Activated T-cell treated with anti-CD3 and anti-CD28 coated beads for 1 hour (primary cell): ENCODE results near the gene C12orf75.
"Not testable (repeated sequence)": the region's sequence is repeated elsewhere in the genome, so short reads cannot be mapped to it uniquely, and the experiment has no call there.

Experiments
- DNase-seq: peaks from one replicate; pipeline ENCODE4 v3.0.0-alpha.2; 2020; ENCODE audit warnings: low read depth

The C12orf75 gene

DNA sequence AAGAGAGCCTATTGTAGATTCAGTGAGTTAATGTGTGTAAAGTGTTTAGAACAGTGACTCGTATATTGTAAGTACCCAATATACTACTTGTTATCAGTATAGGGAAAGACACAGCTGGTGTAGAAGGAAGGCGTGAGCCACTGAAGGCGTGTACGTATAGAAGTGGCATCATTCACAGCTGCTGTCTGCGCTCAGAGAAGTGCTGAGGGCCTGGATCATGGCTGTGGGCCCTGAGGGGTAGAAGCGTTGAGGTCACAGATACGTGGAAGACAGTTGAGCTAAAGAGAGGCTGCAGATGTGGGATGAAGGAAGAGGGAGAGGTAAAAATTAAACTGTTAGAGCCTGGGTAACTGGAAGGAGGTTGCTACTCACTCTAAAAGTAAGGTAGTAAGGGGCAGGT lies 5.9 kb downstream of the C12orf75 start:
- no peak for DNase-seq

DNA sequence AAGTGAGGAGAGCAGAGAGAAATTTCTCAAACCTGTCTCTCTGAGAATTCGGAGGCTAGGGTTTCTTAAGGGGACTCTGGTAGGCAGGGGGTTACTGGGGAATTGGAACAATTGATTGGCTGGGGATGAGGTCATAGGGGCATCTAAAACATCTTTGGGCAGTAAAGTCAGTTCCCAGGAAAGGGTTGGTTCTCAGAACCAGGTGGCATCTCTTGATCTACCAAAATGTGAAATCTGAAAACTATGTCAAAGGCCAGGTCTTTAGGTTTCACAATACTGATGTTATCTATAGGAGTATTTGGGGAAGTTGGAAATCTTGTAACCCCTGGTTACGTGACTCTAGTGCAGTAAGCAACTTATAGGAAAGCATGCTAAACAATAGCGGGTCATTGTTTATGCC lies 6.9 kb downstream of the C12orf75 start:
- DNase-seq: no peak

DNA sequence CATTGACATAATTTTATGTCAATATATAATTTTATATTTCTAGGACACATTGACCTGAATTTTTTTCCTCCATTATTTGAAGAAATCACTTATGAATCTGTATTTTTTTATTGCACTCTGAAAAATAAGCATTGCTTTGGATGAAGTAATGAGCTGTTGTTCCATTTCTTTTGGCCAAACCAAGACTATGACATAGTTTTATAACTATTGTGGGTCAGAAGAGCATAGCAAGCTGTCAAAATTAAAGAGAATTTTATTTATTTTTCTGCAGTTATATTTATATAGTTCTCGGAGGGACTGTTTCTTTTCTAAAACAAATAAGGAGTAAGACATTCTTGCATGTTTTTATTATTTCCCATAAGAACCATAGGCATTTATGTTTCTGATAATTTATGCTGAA lies 8.5 kb downstream of the C12orf75 start:
- DNase-seq: no peak

DNA sequence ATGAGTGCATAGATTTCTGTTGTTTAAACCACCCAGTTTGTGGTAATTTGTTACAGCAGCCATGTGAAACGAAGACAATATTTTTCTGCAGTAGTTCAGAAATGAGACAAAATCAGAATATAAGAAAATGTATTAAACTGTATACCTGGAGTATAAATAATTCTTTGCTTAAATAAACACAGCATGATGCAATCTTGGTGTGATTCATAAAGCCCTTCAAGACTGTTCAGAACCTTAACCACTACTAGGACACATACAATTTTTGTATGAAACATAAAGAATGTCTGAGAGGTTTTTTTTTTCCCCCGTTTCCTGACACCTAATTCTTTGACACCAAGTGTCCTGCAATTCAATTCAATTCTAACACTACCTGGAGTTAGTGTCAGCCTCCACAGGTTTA lies 10.5 kb downstream of the C12orf75 start:
- no peak for DNase-seq

DNA sequence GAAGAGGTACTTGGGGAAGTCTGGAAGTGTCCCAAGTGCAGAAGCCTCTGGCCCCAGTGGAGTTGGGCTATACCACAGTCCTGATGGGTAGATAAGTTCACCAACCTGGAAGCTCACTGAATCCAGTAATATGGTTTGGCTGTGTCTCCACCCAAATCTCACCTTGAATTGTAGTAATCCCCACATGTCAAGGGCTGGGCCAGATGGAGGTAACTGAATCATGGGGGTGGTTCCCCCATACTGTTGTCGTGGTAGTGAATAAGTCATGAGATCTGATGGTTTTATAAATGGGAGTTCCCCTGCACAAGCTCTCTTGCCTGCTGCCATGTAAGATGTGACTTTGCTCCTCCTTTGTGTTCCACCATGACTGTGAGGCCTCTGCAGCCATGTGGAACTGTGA lies 11.1 kb downstream of the C12orf75 start:
- DNase-seq: not testable (repeated sequence)

DNA sequence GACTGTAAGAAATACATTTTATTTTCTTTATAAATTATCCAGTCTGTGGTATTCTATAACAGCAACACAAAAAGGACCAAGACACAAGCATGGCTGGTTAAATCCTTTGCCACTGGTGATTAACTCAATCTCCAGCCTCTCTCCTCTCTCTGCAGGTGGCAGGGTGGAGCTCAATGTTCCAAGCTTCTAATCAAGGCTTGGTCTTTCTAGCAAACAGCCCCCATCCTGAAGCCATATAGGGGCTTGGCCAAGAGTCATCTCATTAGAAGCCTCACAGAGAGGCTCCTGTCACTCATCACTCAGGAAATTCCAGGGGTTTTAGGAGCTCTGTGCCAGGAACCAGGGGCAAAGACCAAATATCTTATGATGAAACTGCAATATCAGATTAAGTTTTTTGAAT lies 12.0 kb downstream of the C12orf75 start:
- no peak for DNase-seq

DNA sequence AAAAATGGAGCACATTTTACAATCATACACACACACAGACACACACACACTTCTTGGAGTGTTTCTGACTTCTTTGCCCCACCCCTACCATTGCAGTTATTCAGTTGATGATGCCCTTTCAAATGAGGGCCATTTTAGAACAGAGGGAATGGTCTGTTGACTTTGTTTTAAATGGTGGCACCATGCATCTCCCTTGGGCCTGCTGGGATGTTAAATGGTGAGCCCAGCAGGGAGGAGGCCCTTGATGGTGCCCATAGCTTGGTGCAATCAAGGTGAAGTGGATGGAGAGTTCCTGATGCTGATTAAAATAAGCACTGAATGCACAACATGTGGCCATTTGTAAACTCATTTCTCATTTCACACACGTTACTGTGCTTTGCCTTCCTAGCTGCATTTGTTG lies 13.3 kb downstream of the C12orf75 start:
- DNase-seq: no peak

DNA sequence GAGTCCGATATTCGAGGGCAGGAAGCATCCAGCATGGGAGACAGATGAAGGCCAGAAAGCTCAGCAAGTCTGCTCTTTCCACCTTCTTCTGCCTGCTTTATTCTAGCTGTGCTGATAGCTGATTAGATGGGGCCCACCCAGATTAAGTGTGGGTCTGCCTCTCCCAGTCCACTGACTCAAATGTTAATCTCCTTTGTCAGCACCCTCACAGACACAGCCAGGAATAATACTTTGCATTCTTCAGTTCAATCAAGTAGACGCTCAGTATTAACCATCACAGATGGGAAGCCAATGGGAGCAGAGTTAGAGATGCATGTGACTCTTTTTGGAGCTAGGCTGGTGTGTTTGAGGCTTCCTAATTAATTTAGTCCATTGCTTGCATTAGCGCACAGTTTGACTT lies 17.0 kb downstream of the C12orf75 start:
- DNase-seq: no peak

DNA sequence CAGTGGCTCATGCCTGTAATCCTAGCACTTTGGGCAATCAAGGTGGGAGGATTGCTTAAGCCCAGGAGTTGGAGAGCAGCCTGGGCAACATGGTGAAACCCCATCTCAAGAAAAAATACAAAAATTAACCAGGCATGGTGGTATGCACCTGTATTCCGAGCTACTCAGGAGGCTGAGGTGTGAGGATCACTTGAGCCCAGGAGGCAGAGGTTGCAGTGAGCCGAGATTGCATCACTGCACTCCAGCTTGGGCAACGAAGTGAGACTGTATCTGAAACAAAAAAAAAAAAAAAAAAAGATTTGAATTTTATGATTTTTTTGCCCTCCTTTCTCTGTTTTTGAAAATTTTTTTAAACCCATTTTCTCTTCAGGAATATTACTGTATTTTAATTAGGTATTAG lies 17.7 kb downstream of the C12orf75 start:
- no peak for DNase-seq

DNA sequence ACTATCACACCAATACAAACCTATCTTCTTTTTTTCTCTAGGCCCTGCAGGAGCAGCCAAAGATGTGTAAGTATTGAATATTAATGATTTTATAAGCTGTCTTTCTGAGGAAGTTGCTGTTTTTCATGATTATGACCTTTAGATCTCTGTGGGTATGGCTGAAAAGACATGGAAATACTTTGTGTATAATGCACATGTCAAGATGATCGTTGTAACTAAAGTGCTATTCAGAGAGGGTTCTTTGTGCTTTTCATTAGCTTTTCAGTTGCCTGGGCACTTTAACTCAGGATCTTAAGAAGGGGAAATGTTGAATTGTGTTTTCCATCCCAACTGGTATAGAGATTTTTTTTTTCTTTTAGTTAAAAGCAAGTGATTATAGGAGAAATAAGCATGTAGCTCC lies 18.1 kb downstream of the C12orf75 start:
- DNase-seq: no peak

DNA sequence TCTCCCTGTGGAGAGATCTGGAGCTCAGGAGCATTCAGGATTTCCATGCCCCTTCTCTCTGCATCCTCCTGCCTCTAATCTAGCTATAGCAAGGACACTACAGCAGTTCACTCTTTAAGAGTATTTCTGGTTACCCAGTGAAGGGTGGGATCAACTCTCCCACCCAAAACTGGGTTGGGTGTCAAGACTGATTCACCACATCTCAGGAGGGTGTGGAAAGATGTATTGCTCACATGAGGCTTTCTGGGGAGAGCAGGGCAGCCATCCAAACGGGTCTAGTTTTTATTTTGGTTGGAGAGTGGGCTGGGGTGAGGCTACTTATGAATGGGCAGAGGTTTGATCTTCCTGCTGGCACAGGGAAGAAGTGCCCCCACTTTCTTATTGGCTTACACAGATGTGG lies 18.6 kb downstream of the C12orf75 start:
- no peak for DNase-seq

DNA sequence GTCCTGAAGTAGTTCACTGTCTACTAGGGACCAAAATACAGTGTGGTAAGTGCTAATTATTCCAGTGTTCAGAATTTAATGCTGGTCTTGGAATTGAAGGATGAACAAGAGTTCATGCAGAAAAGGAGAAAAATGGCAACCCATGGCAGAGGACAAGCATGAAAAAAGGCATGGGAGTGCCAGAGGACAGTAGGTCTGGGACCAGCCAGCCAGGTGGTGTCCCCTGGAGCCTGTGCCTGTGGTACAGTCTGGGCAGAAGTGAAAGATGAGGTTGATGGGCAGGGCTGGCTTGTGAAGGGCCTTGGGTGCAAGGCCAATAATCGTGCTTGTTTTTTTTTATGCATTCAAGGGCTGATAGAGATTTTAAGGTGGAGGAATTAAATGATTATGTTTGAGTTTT lies 21.0 kb downstream of the C12orf75 start:
- DNase-seq: no peak

DNA sequence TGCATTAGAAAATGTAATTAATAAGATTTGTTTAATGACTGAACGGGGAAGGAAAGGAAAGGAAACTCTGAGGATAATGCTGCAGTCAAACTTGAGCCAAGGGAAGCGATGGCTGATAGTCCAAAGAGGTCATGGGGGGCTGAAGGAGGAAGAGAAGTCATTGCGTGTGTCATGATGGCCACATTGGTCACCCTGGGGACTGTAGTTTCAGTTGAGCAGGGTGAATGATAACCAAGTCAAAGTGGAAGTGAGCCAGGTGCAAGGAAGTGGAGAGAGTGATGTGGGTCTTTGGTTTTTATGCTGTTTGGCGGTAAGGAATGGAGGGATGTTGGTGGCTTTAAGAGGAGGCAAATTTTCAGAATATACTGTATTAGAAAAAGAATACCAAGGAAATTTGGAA lies 21.6 kb downstream of the C12orf75 start:
- DNase-seq: no peak

DNA sequence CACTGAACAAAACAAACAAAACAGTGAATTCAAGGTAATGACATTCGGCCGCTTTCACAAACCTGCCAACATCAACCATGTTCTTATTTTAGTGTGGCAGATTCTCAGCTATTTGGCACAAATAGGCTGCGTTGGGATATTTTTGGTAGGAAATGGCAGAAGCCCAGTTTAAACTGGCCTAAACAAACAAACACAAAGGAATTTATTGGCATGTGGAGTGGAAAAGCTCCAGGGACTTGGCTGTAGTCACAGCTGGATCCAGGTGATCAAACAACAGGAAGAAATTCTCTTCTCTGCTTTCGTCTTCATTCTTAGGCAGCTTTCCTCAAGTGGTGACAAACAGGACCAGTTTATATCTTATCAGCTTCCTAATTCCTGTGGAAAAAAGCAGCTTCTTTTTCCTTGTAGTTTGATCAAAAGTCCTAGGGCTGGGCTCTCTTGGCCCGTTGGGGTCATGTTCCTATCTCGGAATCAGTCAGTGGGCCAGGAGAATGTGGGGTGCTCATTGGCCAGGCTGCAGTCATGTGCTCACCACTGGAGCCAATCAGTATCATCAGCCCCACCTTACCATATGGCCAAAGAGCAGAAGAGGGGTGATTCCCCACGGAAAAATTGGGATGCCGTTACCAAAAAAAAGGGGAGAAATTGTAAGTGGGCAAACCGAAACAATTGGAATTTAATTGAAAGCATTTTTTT lies 22.6 kb downstream of the C12orf75 start:
- DNase-seq: no peak

DNA sequence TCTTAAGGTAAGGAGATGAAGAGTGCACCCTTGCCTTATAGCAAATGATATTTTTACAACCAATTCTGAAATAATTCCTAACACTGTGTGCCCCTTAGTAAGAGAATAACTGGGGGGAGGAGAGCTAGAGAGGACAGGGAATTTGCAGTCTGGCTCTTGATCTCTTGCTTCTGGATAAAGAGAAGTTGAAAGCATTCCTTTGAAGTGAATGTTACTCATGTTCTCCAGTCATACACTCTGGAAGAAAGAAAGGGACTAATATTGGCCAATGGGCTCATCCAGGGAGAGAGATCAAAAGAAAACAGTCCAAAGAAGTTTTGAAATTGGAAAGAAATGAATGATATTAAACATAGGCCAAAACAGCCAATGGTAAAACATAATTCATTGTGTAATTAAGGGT lies 25.3 kb downstream of the C12orf75 start:
- no peak for DNase-seq

DNA sequence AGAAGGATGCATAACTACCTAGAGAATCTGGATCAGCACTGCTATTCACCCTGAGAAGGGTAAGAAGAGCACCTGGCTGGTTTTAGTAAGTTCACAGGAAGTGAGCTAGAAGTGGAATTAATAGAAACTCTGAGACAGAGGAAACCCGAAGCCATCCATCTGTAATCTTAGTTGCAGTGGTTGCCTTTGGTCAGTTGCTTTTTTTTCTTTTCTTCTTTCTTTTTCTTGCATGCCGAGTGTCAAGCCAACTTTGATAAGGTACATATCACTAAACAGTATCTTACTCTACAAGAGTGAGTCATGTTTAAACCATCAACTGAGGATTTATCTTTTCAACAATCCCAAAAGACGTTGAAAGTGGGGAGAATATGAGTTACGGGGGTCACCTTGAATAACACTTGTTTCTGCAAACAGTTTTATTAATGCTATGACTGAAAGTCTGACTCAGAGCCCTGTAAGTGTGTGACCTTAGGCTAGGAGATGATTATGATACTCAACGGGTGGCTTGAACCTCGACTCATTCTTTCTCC lies 26.7 kb downstream of the C12orf75 start:
- no peak for DNase-seq

DNA sequence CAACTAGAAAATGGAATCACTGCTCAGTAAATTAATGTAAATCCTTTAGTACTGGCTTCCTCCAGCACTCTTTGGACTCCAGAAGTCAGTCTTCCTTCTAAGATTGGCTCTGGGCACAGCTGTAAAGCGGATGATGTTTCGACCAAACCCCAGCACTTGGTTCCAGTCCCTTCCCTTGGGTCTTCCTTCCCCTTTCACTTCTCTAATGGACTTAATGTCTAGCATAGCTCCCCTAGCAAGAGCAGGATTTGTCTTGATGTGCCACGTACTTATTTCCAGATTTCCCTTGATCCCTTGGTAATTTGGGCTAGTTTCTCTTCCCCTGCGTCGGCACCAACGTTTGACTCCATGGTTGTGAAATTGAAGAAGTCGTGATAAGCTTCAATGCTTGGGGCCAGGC lies 28.3 kb downstream of the C12orf75 start:
- DNase-seq: no peak

DNA sequence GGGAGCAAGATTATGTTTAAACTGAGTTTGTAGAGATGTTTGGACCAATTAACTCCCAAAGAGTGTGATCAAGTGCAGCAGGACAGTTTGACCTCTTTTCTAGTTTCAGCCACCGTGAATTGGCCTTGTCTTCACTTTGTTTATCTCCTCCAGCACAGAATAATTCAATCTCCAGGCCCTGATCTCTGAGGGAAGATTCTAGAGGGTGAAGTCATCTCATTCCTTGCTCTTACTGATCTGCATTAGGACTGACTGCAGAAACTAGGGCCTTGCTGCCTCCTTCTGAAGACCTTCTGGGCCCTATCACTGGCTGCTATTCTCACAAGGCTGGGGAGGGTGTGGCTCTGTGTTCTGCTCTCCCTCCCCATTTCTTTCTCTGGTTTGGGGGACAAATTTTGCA lies 29.4 kb downstream of the C12orf75 start:
- no peak for DNase-seq

DNA sequence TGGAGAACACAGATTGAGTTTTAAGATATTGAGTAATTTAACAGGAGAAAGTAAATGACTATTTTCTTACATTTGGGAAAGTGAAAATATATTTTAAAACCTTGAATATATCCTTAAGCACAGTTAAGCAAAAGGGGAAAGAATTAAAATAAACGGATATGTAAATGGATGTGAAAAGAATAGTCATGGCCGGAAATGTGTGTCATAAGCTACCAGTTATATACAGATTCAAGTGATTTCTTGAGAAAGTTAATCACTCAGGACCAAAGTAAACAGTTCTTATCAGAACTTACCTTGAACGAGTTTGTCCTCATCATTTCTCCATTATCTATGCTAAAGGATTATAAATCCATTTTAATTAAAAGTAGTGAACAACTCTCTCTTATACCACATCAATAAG lies 33.4 kb downstream of the C12orf75 start:
- no peak for DNase-seq

DNA sequence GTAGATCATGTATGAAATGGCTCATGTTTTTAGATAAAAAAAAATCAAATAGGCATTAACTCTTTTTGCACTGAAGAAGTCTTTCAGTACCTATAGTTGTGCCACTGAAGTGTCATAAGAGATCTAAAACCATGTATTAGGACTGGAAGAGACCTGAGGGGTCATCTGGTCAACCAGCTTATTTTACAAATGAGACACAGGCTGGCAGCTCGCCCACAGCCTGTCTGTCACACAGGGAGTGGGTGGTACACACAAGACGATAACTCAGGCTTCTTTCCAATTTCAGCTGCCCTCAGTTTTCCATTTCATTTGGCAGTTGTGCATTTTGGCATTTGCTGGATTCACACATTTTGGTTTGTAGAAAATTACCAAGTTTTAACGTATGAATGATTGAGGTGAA lies 34.7 kb downstream of the C12orf75 start:
- no peak for DNase-seq

DNA sequence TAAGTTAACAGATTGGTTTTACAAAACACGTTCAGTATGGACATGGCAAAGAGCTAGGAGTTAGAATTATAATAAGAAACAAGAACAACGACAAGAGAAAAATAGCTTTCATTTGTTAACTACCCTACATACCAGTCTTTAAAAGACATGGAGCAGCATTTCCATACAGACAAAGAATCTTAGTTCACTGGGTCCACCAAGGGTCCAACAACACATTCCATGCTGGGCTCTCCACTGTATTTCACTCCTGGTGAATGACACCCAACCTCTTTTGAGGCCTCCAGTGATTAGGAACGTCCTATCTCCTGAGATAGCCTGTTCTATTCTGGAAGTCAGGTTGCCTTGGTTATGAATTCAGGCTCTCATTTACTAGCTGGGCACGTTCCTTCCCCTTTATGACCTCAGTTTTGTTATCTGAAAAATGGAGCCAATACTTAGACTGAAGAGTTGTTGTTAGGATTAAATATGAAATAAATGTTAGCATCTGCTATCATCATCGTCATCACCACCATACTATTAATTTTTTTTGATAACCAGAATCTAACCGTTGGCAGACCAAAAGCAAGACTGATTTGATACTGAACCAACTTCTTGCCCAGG lies 37.7 kb downstream of the C12orf75 start:
- no peak for DNase-seq

DNA sequence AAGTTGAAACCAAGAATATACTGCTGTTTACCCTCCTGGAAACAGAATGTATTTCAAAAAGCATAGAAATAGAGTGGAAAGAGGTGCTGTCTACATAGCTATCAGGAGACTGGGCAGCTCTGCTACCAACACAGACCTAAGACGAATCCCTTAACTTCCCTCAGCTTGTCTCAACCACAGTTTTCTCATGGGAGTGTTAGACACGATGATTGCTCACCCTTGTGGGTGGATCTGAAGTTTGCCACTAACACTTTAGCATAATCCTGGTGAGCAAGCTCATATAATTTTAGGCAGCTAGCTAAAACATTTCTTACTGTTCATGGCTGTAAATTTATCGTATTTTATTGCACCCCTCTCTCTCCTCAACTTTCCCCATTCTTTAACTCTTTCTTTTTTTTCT lies 38.5 kb downstream of the C12orf75 start:
- DNase-seq: no peak

DNA sequence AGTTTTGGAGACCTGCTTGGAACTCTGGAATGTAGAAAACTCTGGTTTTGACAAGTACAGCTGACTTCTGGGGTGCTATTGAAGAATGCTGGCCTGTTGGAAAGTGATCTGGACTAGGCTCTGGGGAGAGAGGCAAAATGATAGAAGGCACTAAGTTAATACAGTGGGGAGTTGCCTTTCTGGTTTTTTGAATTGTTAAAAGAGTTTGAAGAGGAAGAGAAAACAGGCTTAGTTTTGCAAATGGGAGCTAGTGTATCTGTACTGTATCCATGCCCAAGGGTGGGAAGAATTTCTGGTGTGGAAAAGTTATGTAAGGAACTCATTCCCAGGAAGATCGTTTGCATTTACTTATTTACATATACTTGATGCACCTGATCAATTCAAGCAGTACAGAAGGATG lies 43.8 kb downstream of the C12orf75 start:
- no peak for DNase-seq

DNA sequence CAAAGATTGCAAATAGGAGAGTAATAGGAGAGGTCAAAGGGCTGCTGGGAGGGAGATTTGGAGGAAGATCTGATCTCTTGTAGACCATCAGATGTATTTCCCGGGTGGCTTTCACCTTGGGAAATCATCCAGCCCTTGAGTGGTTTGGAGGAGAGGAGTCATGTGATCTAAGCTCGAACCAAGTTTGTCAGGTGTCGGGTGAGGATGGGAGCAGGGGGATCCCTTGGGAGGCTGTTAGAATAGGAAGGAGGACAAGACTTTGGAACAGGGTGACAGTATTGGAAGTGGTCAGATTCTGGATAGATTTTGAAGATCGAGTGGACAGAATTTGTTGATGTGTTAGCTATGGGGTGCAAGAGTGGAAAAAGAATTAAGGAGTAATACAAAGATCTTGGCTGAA lies 46.6 kb downstream of the C12orf75 start:
- DNase-seq: no peak
